ENCODE results near the gene ZNF350.

GRCh38 chr19:51976852-51977251 is 9.8 kb downstream of the ZNF350 start:
- TF ChIP-seq, protein P1, sequence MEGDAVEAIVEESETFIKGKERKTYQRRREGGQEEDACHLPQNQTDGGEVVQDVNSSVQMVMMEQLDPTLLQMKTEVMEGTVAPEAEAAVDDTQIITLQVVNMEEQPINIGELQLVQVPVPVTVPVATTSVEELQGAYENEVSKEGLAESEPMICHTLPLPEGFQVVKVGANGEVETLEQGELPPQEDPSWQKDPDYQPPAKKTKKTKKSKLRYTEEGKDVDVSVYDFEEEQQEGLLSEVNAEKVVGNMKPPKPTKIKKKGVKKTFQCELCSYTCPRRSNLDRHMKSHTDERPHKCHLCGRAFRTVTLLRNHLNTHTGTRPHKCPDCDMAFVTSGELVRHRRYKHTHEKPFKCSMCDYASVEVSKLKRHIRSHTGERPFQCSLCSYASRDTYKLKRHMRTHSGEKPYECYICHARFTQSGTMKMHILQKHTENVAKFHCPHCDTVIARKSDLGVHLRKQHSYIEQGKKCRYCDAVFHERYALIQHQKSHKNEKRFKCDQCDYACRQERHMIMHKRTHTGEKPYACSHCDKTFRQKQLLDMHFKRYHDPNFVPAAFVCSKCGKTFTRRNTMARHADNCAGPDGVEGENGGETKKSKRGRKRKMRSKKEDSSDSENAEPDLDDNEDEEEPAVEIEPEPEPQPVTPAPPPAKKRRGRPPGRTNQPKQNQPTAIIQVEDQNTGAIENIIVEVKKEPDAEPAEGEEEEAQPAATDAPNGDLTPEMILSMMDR (IDR thresholded peaks at IDR 0.05; ENCODE audit: low read depth, low read length, missing input control) = no peak
- TF ChIP-seq RAD21 (IDR thresholded peaks at IDR 0.05) (no peak), HNF4A (conservative IDR thresholded peaks at IDR 0.05) (no peak)

Data from liver (tissue), 3 donors.